HepG2 (cell line): ENCODE data around the gene TRIM44. TPM values are rescaled to one million over a fixed set of nuclear protein-coding genes. Genes with fewer than 3 reads are reported as not detected.

Experiments used
- BRCA1 ChIP-seq: sonication (generic); formaldehyde crosslinking; IDR thresholded peaks from 2 replicates; pipeline ENCODE4 v1.4.0; 2020; ENCODE audit warnings: missing genetic modification reagents
- EEA1 ChIP-seq: sonication (generic); formaldehyde crosslinking; IDR thresholded peaks from 2 replicates; pipeline ENCODE4 v1.5.1; 2020; ENCODE audit warnings: mild to moderate bottlenecking, missing genetic modification reagents, borderline replicate concordance
- ESRRA ChIP-seq: sonication (generic); formaldehyde crosslinking; IDR thresholded peaks from 2 replicates; pipeline ENCODE4 v1.5.1; 2020; ENCODE audit warnings: mild to moderate bottlenecking, low read depth, missing genetic modification reagents
- FOSL2 ChIP-seq: sonication (generic); formaldehyde crosslinking; IDR thresholded peaks from 2 replicates; pipeline ENCODE4 v1.4.0; 2020; ENCODE audit warnings: missing genetic modification reagents
- FOXA3 ChIP-seq: IDR thresholded peaks from 2 replicates; pipeline ENCODE4 v1.6.1; 2016; ENCODE audit warnings: missing genetic modification reagents, missing compliant biosample characterization
- KDM6A ChIP-seq: IDR thresholded peaks from 2 replicates; pipeline ENCODE4 v1.6.1; 2016; ENCODE audit warnings: low read depth
- SMAD1 ChIP-seq: sonication (generic); formaldehyde crosslinking; IDR thresholded peaks from 2 replicates; pipeline ENCODE4 v1.4.0; 2020; ENCODE audit warnings: missing genetic modification reagents, low read depth, mild to moderate bottlenecking, borderline replicate concordance
- TAF1 ChIP-seq: sonication (generic); formaldehyde crosslinking; IDR thresholded peaks from 2 replicates; pipeline ENCODE4 v1.4.0; 2020; ENCODE audit warnings: missing genetic modification reagents
- ZNF30 ChIP-seq: sonication (generic); formaldehyde crosslinking; IDR thresholded peaks from 2 replicates; pipeline ENCODE4 v1.5.0; 2020; ENCODE audit warnings: mild to moderate bottlenecking, missing genetic modification reagents
- ZNF547 ChIP-seq: sonication (generic); formaldehyde crosslinking; IDR thresholded peaks from 2 replicates; pipeline ENCODE4 v1.5.1; 2020; ENCODE audit warnings: mild to moderate bottlenecking, missing genetic modification reagents
- ZNF670 ChIP-seq: sonication (generic); formaldehyde crosslinking; IDR thresholded peaks from 2 replicates; pipeline ENCODE4 v1.8.0; 2022; ENCODE audit warnings: mild to moderate bottlenecking, missing genetic modification reagents, borderline replicate concordance
- ZNF678 ChIP-seq: sonication (generic); formaldehyde crosslinking; IDR thresholded peaks from 2 replicates; pipeline ENCODE4 v1.4.0; 2020; ENCODE audit warnings: mild to moderate bottlenecking, missing genetic modification reagents
- ZNF891 ChIP-seq: sonication (generic); formaldehyde crosslinking; IDR thresholded peaks from 2 replicates; pipeline ENCODE4 v1.5.0; 2020; ENCODE audit warnings: mild to moderate bottlenecking, missing genetic modification reagents
- polyA plus RNA-seq, 8 experiments: library from polyadenylated mRNA; depleted of rRNA in 3 of 8; stranded (reverse) in 7 of 8; unstranded in 1 of 8; fragments of >200 nt; fragmentation: Illumina TruSeq in 4 of 8; extraction: Trizol in 4 of 8; gene quantifications; 2 replicates each; pipeline versions ENCODE4 v1.2.1 to v1.2.3, GENCODE V29; 2011 to 2016; ENCODE audit warnings: low read depth in 4 of 8, missing spikeins in 1 of 8, mixed read lengths in 1 of 8; ENCODE audit not compliant: insufficient read depth in 1 of 8
- total RNA-seq, 5 experiments: library from RNA; depleted of rRNA; stranded (reverse); fragments of >200 nt; fragmentation: Illumina TruSeq; extraction: Trizol; gene quantifications; 2 replicates each; pipeline ENCODE4 v1.2.3, GENCODE V29; 2016; ENCODE audit warnings: low read depth in 1 of 5
- TF ChIP-seq, protein P1 (sequence below): sonication (generic); formaldehyde crosslinking; IDR thresholded peaks from 2 replicates; pipeline ENCODE4 v1.5.1; 2020; ENCODE audit warnings: missing genetic modification reagents, mild to moderate bottlenecking, borderline replicate concordance
- TF ChIP-seq, protein P2 (sequence below): sonication (generic); formaldehyde crosslinking; IDR thresholded peaks from 2 replicates; pipeline ENCODE4 v1.4.0; 2020; ENCODE audit warnings: missing genetic modification reagents, borderline replicate concordance
- TF ChIP-seq, protein P3 (sequence below): sonication (generic); formaldehyde crosslinking; IDR thresholded peaks from 2 replicates; pipeline ENCODE4 v1.4.0; 2020; ENCODE audit warnings: missing genetic modification reagents
- TF ChIP-seq, protein P4 (sequence below): sonication (generic); formaldehyde crosslinking; IDR thresholded peaks from 2 replicates; pipeline ENCODE4 v1.8.0; 2022; ENCODE audit warnings: mild to moderate bottlenecking, missing genetic modification reagents, moderate library complexity
- TF ChIP-seq, protein P5 (sequence below): sonication (generic); formaldehyde crosslinking; IDR thresholded peaks from 2 replicates; pipeline ENCODE4 v1.4.0; 2020; ENCODE audit warnings: missing genetic modification reagents
- TF ChIP-seq, protein P6 (sequence below): fragments of 450-650 bp; IDR thresholded peaks from 2 replicates; pipeline ENCODE4 v1.6.1; 2016

TRIM44 gene
- total and polyA plus RNA-seq, 2 of the 13 experiments (the other 11 are each of a cell fraction or from before 2014, with no cell fraction given) = 22.7 to 50.3 TPM

DNA sequence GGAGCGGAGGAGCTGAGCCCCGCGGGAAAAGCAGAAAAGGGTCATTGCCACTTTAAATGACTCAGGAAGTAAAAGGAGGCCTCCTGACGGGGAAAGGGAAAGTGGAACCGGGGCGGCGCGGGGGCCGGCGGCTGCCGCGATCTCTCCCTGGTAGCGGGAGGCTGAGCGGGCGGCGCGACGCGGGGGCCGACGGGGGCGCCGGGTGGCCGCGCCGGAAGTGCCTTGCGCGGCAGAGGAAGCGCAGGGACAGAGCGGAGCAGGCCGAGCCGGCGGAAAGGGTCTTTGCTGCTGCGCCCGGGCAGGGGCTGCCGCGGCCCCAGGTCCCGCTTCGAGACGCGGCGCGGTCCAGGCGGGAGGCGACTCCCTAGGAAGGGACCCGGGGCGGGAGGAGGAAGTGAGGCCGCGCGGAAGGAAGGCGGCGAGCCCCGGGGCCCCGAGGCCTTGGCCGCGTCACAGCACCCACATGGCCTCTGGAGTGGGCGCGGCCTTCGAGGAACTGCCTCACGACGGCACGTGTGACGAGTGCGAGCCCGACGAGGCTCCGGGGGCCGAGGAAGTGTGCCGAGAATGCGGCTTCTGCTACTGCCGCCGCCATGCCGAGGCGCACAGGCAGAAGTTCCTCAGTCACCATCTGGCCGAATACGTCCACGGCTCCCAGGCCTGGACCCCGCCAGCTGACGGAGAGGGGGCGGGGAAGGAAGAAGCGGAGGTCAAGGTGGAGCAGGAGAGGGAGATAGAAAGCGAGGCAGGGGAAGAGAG is at the start of gene TRIM44 (continued):
- TF ChIP-seq, protein P1, sequence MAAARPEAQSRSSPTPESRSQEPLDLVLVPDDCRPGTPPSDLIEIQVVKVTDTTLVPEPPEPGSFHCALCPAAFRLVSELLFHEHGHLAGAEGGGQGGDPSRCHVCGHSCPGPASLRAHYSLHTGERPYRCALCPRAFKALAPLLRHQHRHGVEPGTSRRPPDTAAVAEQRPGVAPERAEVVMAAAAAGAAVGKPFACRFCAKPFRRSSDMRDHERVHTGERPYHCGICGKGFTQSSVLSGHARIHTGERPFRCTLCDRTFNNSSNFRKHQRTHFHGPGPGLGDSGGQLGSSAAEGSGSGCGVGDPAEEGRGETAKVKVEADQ = peak; percentile 93; the same call in 1 of the 2 replicates
- TF ChIP-seq ZNF30 (peak; percentile 98), ZNF670 (CRISPR knock-in tag) (peak; percentile 99; the same call in 1 of the 2 replicates), ZNF547 (CRISPR knock-in tag) (peak; percentile 100), ESRRA (peak; percentile 78), ZNF678 (CRISPR knock-in tag) (peak; percentile 99), ZNF891 (CRISPR knock-in tag) (peak; percentile 100), SMAD1 (CRISPR knock-in tag) (peak; percentile 77), FOSL2 (peak; percentile 66), KDM6A (CRISPR knock-in tag) (no peak), EEA1 (CRISPR knock-in tag) (peak; percentile 98), FOXA3 (CRISPR knock-in tag) (peak; percentile 64; the same call in 1 of the 2 replicates), TAF1 (peak; percentile 64), BRCA1 (peak; percentile 96; the same call in 1 of the 2 replicates)
- TF ChIP-seq, protein P2, sequence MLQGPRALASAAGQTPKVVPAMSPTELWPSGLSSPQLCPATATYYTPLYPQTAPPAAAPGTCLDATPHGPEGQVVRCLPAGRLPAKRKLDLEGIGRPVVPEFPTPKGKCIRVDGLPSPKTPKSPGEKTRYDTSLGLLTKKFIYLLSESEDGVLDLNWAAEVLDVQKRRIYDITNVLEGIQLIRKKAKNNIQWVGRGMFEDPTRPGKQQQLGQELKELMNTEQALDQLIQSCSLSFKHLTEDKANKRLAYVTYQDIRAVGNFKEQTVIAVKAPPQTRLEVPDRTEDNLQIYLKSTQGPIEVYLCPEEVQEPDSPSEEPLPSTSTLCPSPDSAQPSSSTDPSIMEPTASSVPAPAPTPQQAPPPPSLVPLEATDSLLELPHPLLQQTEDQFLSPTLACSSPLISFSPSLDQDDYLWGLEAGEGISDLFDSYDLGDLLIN = peak; percentile 99; the same call in 1 of the 2 replicates
- TF ChIP-seq, protein P3, sequence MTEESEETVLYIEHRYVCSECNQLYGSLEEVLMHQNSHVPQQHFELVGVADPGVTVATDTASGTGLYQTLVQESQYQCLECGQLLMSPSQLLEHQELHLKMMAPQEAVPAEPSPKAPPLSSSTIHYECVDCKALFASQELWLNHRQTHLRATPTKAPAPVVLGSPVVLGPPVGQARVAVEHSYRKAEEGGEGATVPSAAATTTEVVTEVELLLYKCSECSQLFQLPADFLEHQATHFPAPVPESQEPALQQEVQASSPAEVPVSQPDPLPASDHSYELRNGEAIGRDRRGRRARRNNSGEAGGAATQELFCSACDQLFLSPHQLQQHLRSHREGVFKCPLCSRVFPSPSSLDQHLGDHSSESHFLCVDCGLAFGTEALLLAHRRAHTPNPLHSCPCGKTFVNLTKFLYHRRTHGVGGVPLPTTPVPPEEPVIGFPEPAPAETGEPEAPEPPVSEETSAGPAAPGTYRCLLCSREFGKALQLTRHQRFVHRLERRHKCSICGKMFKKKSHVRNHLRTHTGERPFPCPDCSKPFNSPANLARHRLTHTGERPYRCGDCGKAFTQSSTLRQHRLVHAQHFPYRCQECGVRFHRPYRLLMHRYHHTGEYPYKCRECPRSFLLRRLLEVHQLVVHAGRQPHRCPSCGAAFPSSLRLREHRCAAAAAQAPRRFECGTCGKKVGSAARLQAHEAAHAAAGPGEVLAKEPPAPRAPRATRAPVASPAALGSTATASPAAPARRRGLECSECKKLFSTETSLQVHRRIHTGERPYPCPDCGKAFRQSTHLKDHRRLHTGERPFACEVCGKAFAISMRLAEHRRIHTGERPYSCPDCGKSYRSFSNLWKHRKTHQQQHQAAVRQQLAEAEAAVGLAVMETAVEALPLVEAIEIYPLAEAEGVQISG (CRISPR knock-in tag) = peak; percentile 84
- TF ChIP-seq, protein P4, sequence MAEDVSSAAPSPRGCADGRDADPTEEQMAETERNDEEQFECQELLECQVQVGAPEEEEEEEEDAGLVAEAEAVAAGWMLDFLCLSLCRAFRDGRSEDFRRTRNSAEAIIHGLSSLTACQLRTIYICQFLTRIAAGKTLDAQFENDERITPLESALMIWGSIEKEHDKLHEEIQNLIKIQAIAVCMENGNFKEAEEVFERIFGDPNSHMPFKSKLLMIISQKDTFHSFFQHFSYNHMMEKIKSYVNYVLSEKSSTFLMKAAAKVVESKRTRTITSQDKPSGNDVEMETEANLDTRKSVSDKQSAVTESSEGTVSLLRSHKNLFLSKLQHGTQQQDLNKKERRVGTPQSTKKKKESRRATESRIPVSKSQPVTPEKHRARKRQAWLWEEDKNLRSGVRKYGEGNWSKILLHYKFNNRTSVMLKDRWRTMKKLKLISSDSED (CRISPR knock-in tag) = peak; percentile 83; the same call in 1 of the 2 replicates
- TF ChIP-seq, protein P5, sequence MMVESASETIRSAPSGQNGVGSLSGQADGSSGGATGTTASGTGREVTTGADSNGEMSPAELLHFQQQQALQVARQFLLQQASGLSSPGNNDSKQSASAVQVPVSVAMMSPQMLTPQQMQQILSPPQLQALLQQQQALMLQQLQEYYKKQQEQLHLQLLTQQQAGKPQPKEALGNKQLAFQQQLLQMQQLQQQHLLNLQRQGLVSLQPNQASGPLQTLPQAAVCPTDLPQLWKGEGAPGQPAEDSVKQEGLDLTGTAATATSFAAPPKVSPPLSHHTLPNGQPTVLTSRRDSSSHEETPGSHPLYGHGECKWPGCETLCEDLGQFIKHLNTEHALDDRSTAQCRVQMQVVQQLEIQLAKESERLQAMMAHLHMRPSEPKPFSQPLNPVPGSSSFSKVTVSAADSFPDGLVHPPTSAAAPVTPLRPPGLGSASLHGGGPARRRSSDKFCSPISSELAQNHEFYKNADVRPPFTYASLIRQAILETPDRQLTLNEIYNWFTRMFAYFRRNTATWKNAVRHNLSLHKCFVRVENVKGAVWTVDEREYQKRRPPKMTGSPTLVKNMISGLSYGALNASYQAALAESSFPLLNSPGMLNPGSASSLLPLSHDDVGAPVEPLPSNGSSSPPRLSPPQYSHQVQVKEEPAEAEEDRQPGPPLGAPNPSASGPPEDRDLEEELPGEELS (CRISPR knock-in tag) = peak; percentile 37; the same call in 1 of the 2 replicates
- TF ChIP-seq, protein P6, sequence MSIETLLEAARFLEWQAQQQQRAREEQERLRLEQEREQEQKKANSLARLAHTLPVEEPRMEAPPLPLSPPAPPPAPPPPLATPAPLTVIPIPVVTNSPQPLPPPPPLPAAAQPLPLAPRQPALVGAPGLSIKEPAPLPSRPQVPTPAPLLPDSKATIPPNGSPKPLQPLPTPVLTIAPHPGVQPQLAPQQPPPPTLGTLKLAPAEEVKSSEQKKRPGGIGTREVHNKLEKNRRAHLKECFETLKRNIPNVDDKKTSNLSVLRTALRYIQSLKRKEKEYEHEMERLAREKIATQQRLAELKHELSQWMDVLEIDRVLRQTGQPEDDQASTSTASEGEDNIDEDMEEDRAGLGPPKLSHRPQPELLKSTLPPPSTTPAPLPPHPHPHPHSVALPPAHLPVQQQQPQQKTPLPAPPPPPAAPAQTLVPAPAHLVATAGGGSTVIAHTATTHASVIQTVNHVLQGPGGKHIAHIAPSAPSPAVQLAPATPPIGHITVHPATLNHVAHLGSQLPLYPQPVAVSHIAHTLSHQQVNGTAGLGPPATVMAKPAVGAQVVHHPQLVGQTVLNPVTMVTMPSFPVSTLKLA = no peak; the same call in 1 of the 2 replicates
